Natural killer cell (primary cell): ENCODE measurements around the gene AP3B1. TPM values are rescaled to one million over a fixed set of nuclear protein-coding genes. Genes with fewer than 3 reads are reported as not detected.

Experiments
- ATAC-seq, 3 donors: fragments of 150-1000 bp in 2 of 3; fragments of 200-7000 bp in 1 of 3; cut with Tn5 transposase; 1 replicate in 1 of 3; 2 replicates in 2 of 3; pipeline ENCODE4 v1.10.0; 2021; ENCODE audit warnings: mild to moderate bottlenecking in 2 of 3, moderate library complexity in 2 of 3
- DNase-seq, 2 donors: peaks; one replicate each; pipeline versions ENCODE4 v3.0.0 to v3.0.0-alpha.2; 2013 to 2021; ENCODE audit warnings: mixed read lengths in 1 of 2
- H3K27ac ChIP-seq: one replicate; pipeline ENCODE4 v1.5.1; 2013; ENCODE audit warnings: mild to moderate bottlenecking, low read length
- H3K27me3 ChIP-seq: one replicate; pipeline ENCODE4 v1.6.1; 2013; ENCODE audit warnings: low read length; ENCODE audit not compliant: control insufficient read depth, insufficient read depth
- H3K36me3 ChIP-seq: one replicate; pipeline ENCODE4 v1.6.1; 2013; ENCODE audit warnings: low read length; ENCODE audit not compliant: control insufficient read depth, insufficient read depth
- H3K4me1 ChIP-seq: one replicate; pipeline ENCODE4 v1.6.1; 2013; ENCODE audit warnings: low read length; ENCODE audit not compliant: control insufficient read depth, insufficient read depth
- H3K4me3 ChIP-seq: one replicate; pipeline ENCODE4 v1.5.1; 2013; ENCODE audit warnings: low read length
- H3K9me3 ChIP-seq: one replicate; pipeline ENCODE4 v1.6.1; 2013; ENCODE audit warnings: low read length; ENCODE audit not compliant: control insufficient read depth, insufficient read depth
- H3K27ac Mint-ChIP-seq, 2 donors: one replicate each; pipeline ENCODE4 v1.8.0; 2022; ENCODE audit warnings: mild to moderate bottlenecking in 2 of 2, mixed read lengths in 2 of 2, moderate library complexity in 1 of 2
- H3K27me3 Mint-ChIP-seq, 2 donors: one replicate each; pipeline ENCODE4 v1.8.0; 2022; ENCODE audit warnings: low read depth in 2 of 2, mixed read lengths in 2 of 2
- H3K36me3 Mint-ChIP-seq: one replicate; pipeline ENCODE4 v1.8.0; 2022; ENCODE audit warnings: mixed read lengths
- H3K4me1 Mint-ChIP-seq, 2 donors: one replicate each; pipeline ENCODE4 v1.8.0; 2022; ENCODE audit warnings: mixed read lengths in 2 of 2
- H3K4me3 Mint-ChIP-seq: one replicate; pipeline ENCODE4 v1.8.0; 2022; ENCODE audit warnings: mild to moderate bottlenecking, moderate library complexity, mixed read lengths
- H3K9me3 Mint-ChIP-seq, 2 donors: one replicate each; pipeline ENCODE4 v1.8.0; 2022; ENCODE audit warnings: mixed read lengths in 2 of 2
- CTCF ChIP-seq: fragments of 200-600 bp; IDR thresholded peaks from one replicate; pipeline ENCODE4 v1.8.0; 2022; ENCODE audit warnings: antibody characterized with exemption
- WGBS: methylation state at CpG from one replicate; pipeline ENCODE4 v1.1.7; 2013; ENCODE audit warnings: missing lambda C conversion rate; ENCODE audit not compliant: insufficient coverage; 5-methylcytosine and 5-hydroxymethylcytosine counted together
- intact Hi-C: fragments of 100-400 bp; cut with micrococcal nuclease; formaldehyde crosslinking; loops from one replicate; pipeline ENCODE4 v1.14.2; 2022
- total RNA-seq, 4 donors: library from RNA; stranded (reverse); fragments of 120-200 nt in 1 of 4; gene quantifications; one replicate each; pipeline versions ENCODE4 v1.2.3 to v1.2.4, GENCODE V29; 2013 to 2022

Gene AP3B1
- total RNA-seq, 3 donors from 2014 or later (not counting 1 experiment from before 2014, with no cell fraction given): 48.5 to 58.2 (median 56.2) TPM

DNA sequence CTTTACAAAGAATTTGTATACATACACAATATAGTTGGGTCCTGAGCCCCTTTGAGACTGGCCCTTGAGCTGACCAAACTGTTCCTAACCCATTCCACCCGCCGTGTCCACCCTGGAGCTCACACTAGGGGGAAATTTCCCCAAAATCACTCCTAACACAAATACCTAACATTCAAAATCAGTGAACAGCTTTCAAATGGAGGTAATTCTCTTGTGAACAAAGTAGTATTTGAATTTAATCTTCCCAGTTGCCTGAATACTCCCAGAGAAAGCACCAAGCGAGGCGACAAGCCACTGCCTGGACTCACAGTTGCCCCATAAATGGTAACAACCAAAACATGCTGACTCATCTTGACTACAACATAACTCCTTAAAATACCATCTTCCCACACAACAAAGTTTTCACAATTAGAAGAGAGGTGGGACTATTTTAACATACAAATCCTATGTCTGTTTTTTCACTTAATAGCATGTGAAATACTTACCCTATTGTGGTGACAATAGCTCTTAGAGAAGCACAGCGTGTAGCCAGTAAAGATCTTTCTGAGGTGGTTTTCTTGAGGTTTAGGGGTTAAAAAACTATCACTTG lies 34.2 kb upstream of the AP3B1 start:
- Histone ChIP-seq H3K9me3 (no peaks in the 10 kb centered on the region), H3K27ac (no peak overlapping the region), H3K27me3 (no peaks in the 10 kb centered on the region), H3K36me3 (no peaks in the 10 kb centered on the region), H3K4me1 (no peaks in the 10 kb centered on the region), H3K4me3 (no peak overlapping the region)
- H3K9me3 Mint-ChIP-seq: no peaks in the 10 kb centered on the region
- H3K27ac Mint-ChIP-seq: no peak overlapping the region
- whole genome bisulfite sequencing: 90% methylated on average over 3 of the region's 5 CpGs
- no peaks in the 10 kb centered on the region for H3K4me1 Mint-ChIP-seq
- intact Hi-C loops: no loop called here
- ATAC-seq (no peak), DNase-seq (no peak)
- H3K27me3 Mint-ChIP-seq: peaks cover 6 to 22% of the 10 kb centered on the region in 2 donors
- no peaks in the 10 kb centered on the region for H3K36me3 Mint-ChIP-seq
- no peak for TF ChIP-seq CTCF
- no peak overlapping the region for H3K4me3 Mint-ChIP-seq

DNA sequence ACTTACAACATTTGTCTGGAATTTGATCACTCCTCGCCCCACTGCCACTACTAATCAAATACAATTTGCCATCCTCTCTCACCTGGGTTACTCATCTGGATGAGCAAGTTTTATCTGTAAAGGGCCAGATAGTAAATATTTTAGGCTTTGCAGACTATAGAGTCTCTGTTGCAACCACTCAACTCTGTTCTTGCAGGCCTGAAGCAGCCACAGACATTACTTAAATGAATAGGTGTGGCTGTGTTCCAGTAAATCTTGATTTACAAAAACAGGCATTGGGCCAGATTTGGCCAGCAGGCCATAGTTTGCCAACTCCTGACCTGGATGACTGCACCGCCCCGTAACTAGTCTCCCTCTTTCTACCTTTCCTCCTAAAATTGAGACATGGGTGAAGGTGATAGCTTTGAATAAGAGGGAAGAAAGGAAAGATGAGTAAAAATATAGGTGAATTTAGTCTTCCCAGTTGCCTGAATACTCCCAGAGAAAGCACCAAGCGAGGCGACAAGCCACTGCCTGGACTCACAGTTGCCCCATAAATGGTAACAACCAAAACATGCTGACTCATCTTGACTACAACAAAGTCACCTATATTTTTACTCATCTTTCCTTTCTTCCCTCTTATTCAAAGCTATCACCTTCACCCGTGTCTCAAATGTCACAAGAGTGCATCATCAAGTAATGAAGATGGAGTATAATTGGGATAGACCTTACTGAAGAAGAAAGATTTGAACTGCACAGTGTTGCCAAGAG lies 33.4 kb upstream of the AP3B1 start:
- Histone ChIP-seq H3K9me3 (no peaks in the 10 kb centered on the region), H3K4me3 (no peak overlapping the region), H3K36me3 (no peaks in the 10 kb centered on the region), H3K27ac (no peak overlapping the region), H3K4me1 (no peaks in the 10 kb centered on the region), H3K27me3 (no peaks in the 10 kb centered on the region)
- H3K4me1 Mint-ChIP-seq: no peaks in the 10 kb centered on the region
- no peak overlapping the region for H3K4me3 Mint-ChIP-seq
- H3K27ac Mint-ChIP-seq: no peak overlapping the region
- peaks cover 6 to 22% of the 10 kb centered on the region in 2 donors for H3K27me3 Mint-ChIP-seq
- TF ChIP-seq CTCF: no peak
- DNase-seq (no peak), ATAC-seq (no peak)
- no peaks in the 10 kb centered on the region for H3K36me3 Mint-ChIP-seq
- intact Hi-C loops: no loop called here
- WGBS: 87% methylated on average over 3 of the region's 6 CpGs
- H3K9me3 Mint-ChIP-seq: no peaks in the 10 kb centered on the region

DNA sequence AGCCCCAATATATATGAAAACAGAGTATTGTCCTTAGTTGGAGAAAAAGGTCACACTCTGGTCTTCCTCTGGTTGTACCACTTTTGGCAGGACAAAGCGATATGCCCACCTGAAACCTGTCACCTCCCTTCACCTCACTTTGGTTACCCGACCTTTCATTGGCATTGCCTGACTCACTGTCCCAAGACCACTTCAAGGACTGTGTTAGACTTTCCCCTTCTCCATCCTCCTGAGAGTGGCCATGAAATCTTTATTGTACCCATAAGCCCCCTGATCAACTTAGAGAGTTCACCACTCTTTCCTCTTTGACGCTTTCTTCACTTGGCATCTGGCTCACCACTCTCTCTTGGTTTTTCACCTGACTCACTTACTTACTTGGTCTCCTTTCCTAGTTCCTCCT lies 32.4 kb upstream of the AP3B1 start:
- Mint-ChIP-seq H3K36me3 (no peaks in the 10 kb centered on the region), H3K27me3 (peaks cover 6 to 22% of the 10 kb centered on the region in 2 donors), H3K27ac (no peak overlapping the region), H3K9me3 (no peaks in the 10 kb centered on the region), H3K4me1 (no peaks in the 10 kb centered on the region), H3K4me3 (no peak overlapping the region)
- H3K27me3 ChIP-seq: no peaks in the 10 kb centered on the region
- intact Hi-C loops: no loop called here
- DNase-seq (no peak), ATAC-seq (no peak)
- H3K4me1 ChIP-seq: no peaks in the 10 kb centered on the region
- TF ChIP-seq CTCF: no peak
- H3K27ac ChIP-seq: no peak overlapping the region
- no peak overlapping the region for H3K4me3 ChIP-seq
- H3K36me3 ChIP-seq: no peaks in the 10 kb centered on the region
- 92% methylated on average over 3 of the region's 3 CpGs for WGBS
- H3K9me3 ChIP-seq: no peaks in the 10 kb centered on the region
